ENCODE data around the gene LRRC63.

DNA sequence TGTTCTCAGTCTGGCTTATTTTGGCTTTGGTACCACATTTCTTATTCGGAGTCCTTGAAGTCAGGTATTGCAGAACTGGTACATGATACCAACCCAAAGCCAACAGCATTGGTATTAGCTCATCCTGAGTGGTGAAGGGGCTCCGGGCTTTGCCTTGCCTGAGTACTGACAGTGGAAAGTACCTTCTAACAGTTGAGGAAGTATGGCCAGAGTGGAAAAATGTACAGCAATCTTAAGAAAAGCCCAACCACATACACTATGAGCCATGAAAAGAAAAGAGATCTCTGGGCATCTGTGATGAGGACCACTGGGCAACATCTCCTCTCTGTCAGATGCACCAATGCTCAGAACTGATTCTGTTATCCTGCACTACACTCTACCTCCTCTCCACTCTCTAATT, 38.1 kb upstream of the LRRC63 start:
- TF ChIP-seq YY1 (IDR thresholded peaks at IDR 0.05; ENCODE audit: insufficient read depth, insufficient read length) (no peak), SUZ12 (IDR thresholded peaks at IDR 0.05; ENCODE audit: extremely low read depth, insufficient read depth, insufficient read length) (no peak), ZNF274 (IDR thresholded peaks at IDR 0.05; ENCODE audit: low read depth, low read length) (no peak)

Measured in NT2/D1 (cell line).